AG09319 (cell line): ENCODE measurements around the gene HEXIM1.

ENCODE experiments used
- DNase-seq: peaks from one replicate; pipeline ENCODE4 v3.0.0-alpha.2; 2010; ENCODE audit warnings: low read depth; ENCODE audit errors: extremely low read depth
- CTCF ChIP-seq: IDR thresholded peaks from 2 replicates; pipeline ENCODE4 v1.5.1; 2011; ENCODE audit warnings: low read depth, mild to moderate bottlenecking, inconsistent platforms, low read length, moderate library complexity

HEXIM1 gene

GRCh38 chr17:45115015-45115625, 33.2 kb upstream of the HEXIM1 start:
- DNase-seq: no peak
- no peak for TF ChIP-seq CTCF

DNA sequence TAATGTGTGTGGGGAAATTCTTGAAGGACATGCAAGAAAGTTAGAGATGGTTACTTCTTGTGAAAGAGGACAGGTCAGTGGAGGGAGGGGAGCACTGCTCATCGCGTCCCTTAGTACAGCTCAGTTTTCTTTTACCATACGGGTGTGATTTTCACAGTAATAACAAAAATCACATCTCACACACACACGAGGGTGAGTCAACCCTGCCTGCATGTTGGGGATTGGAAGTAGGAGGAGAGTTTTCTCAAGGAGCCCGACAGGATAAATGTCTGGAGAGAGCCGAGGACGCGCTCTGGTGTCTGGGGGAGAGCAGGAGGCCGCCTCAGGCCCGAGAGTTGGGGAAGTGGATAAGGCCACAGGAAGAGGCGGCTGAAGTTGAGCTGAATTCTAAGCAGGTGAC, 32.4 kb upstream of the HEXIM1 start:
- no peak for TF ChIP-seq CTCF
- DNase-seq: no peak

GRCh38 chr17:45116434-45117016, 31.8 kb upstream of the HEXIM1 start:
- no peak for TF ChIP-seq CTCF
- DNase-seq: no peak

- DNase-seq: no peak
- TF ChIP-seq CTCF: no peak
These were observed 30.9 kb upstream of the HEXIM1 start for GRCh38 chr17:45117334-45117733.

GRCh38 chr17:45117848-45118646, 30.2 kb upstream of the HEXIM1 start:
- DNase-seq: no peak
- no peak for TF ChIP-seq CTCF

GRCh38 chr17:45118691-45119090, 29.6 kb upstream of the HEXIM1 start:
- no peak for TF ChIP-seq CTCF
- no peak for DNase-seq

DNA sequence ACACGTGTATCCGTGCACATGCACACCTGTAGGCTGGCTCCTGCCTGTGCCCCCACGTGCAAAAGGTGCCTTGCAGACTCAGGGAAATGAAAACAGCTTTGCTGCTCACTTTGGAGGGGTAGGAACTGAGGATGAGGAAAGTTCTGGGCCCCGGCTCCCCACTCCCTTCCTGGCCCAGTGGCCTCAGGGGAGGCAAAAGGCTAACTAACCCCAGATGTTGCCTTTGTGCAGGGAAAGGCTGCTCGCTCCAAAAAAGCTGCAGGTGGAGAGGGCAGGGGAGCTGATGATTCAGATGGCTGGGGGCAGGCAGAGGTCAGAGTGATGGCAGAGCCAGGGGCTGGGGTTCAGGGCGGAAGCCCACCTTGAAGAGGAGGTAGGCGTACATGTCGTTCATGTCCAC, 28.3 kb upstream of the HEXIM1 start:
- no peak for TF ChIP-seq CTCF

More for the DNA sequence above, 28.3 kb upstream of the HEXIM1 start:
- DNase-seq: no peak
